ENCODE results near the gene TRAPPC2B.

GRCh38 chr19:57338877-57339276 lies 24.5 kb upstream of the TRAPPC2B start:
- TF ChIP-seq EZH2 (IDR thresholded peaks at IDR 0.05; ENCODE audit: borderline replicate concordance) (no peak), CTCF (IDR thresholded peaks at IDR 0.05; ENCODE audit: poor library complexity) (no peak), EZH2phosphoT487 (IDR thresholded peaks at IDR 0.05; ENCODE audit: low read depth, severe bottlenecking, unreplicated experiment) (no peak)
